Middle frontal gyrus (tissue), 1 donor: Measurements from ENCODE around the gene TNNT2.

Experiments
- DNase-seq: peaks from one replicate; pipeline ENCODE4 v3.0.0-alpha.2; 2015; ENCODE audit warnings: low spot score; ENCODE audit errors: extremely low spot score

TNNT2 gene

GRCh38 chr1:201356701-201357100, 20.8 kb downstream of the TNNT2 start:
- no peak for DNase-seq

GRCh38 chr1:201356236-201356635, 21.2 kb downstream of the TNNT2 start:
- DNase-seq = no peak

GRCh38 chr1:201355471-201355870, 22.0 kb downstream of the TNNT2 start:
- DNase-seq = no peak

GRCh38 chr1:201354901-201355295, 22.6 kb downstream of the TNNT2 start:
- DNase-seq = no peak

GRCh38 chr1:201354151-201354900, 23.2 kb downstream of the TNNT2 start:
- no peak for DNase-seq

- DNase-seq = no peak
These were observed 24.1 kb downstream of the TNNT2 start for GRCh38 chr1:201353186-201353940.

GRCh38 chr1:201351617-201352016, 25.9 kb downstream of the TNNT2 start:
- DNase-seq = no peak

- no peak for DNase-seq
These were observed 26.6 kb downstream of the TNNT2 start for GRCh38 chr1:201350884-201351283.

- no peak for DNase-seq
These were observed 27.1 kb downstream of the TNNT2 start for GRCh38 chr1:201350361-201350725.

GRCh38 chr1:201349092-201349491, 28.4 kb downstream of the TNNT2 start:
- DNase-seq = no peak

GRCh38 chr1:201348211-201348566, 29.3 kb downstream of the TNNT2 start:
- DNase-seq = no peak

- DNase-seq = no peak
These were observed 29.8 kb downstream of the TNNT2 start for GRCh38 chr1:201347498-201348210.

GRCh38 chr1:201346987-201347386, 30.5 kb downstream of the TNNT2 start:
- no peak for DNase-seq

- no peak for DNase-seq
These were observed 31.0 kb downstream of the TNNT2 start for GRCh38 chr1:201346337-201346939.

GRCh38 chr1:201345081-201345355, 32.5 kb downstream of the TNNT2 start:
- DNase-seq = no peak

GRCh38 chr1:201344206-201345080, 33.0 kb downstream of the TNNT2 start:
- DNase-seq = no peak

- DNase-seq = no peak
These were observed 36.1 kb downstream of the TNNT2 start for GRCh38 chr1:201341377-201341776.

- DNase-seq = no peak
These were observed 40.6 kb downstream of the TNNT2 start for GRCh38 chr1:201336711-201337450.

- no peak for DNase-seq
These were observed 41.6 kb downstream of the TNNT2 start for GRCh38 chr1:201335901-201336300.

GRCh38 chr1:201335174-201335870, 42.2 kb downstream of the TNNT2 start:
- DNase-seq = no peak
